Fibroblast of peridontal ligament (primary cell): ENCODE results near the gene MSI2.

Experiments
- DNase-seq: peaks from one replicate; pipeline ENCODE4 v3.0.0-alpha.2; 2010; ENCODE audit errors: extremely low read depth

The MSI2 gene

DNA sequence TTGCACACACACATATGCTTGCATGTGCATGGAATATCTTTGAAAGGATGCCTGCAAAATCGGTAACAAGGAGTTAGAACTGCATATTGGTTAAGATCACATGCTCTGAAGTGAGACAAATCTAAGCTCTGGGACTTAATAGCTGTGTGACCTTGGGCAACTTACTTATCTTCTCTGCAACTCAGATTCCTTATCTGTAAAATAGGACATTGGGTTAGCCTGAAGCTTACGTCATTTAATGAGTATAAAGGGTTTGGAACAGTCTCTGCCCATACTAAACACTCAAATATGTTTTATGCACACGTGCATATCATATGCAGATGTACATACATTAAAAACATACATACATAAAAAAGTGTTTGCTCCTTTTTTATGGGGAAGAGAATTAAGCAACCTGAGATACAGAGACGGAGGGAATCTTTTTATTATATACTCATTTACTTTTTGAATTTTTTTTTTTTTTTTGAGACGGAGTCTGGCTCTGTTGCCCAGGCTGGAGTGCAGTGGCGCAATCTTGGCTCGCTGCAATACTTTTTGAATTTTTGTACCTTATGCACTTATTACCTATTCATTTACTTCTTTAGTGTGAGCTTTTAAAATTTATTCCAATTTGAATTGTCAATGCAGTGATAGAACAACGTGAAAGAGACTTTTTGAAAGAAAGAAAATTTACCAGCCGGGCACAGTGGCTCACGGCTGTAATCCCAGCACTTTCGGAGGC lies 282.6 kb downstream of the MSI2 start:
- no peak for DNase-seq

DNA sequence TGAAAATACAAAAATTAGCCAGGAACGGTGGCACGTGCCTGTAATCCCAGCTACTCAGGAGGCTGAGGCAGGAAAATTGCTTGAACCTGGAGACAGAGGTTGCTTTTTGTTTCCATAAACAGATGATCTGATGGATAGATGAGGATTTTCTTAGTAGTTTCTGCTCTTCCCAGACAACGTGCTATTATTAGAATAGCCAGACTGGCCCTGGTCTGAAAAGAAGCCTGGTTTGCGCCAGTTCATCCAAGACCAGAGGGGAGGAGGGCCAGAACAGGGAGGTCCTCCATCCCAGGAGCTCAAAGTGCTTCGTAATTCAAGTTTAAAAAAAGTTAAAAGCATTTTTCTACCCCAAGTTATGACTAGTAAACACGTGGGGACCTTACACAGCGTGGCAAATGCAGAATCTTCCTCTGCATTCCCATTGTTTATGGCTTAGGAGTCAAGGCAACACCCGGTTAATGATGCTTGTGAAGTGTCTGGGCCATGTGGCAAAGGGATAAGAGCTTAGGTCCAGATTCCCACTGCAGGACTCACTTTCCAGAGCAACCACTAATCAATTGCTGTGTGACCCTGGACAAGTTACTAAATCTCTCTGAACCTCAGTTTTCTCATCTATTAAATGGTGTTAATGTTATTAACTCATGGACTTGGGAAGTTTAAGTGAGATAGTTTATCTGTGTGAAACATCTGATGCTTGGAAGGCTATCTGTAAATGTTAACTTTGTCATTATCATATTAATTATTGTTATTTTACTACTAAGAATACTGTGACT lies 283.4 kb downstream of the MSI2 start:
- DNase-seq: no peak

DNA sequence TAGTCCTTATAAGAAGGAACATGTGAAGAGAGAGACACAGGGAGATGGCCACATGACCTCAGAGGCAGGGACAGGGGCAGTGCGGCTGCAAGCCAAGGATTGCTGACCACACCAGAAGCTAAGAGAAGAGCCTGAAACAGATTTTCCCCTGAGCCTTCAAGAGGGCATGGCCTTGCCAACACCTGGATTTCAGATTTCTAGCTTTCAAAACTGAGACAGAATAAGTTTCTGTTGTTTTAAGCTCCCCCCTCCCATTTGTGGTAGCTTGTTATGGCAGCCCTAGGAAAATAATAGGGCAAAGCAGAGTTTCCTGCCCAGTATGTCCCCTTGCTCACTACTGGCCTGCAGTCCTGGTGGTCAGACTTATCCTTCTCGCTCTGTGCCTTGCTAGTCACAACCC lies 284.3 kb downstream of the MSI2 start:
- no peak for DNase-seq

DNA sequence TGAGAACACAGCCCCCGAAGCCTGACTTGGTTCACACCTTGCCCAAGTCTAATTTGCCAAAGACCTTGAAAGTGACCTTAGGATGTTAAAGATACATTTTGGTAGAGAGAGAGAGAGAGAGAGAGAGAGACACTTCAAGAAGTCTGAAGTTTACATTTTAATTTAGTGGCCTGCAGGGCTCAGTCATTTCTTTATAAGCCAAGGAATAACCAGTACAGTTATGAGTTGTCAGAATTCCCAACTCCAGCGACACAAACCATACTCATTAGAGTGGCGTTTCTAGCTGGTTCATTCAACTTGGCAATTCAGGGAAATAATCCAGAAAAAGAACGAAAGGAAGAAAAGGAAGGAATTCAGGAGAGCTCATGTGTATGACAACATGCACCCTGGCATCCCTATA lies 284.7 kb downstream of the MSI2 start:
- no peak for DNase-seq

DNA sequence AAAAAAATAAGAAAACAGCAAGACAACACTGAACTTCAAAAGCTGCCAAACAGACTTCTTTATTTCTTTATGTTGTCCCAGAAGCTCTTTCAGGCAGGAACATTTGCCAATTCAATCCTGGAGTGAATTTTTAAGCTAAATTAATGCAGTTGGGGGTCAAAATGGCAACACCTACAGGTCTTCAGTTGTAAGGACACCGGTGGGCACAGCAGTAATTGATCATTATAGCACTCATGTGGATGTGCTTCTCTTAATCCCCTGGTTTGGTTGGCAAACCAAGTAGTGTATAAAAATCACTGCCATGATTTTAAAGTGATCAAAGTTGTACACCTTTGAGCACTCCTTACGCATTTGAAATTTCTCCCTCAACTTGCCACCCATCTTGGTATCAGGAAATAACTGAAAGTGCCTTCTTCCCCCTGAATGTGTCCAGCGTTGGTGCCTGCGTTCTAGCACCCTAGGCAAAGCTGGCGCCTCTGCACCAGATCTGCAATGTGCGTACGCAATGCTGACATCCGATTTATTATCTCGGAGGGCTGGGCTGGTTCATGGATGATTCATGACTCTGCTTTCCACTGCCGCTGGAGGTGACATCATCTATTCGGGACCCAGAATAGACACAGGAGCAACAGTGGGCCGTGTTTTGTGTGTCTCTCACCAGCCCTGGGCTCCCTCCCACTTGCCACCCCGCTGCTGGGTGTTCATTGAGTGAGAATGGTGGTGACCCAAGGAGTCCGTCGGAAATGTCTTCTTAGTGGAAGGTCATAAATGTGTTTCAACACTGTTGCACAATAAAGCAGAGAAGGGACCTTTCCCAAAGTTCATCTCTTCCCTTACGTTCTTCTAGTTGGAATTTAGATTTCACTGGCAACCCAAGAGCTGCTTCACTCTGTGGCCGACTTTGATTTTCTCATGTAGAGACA lies 285.4 kb downstream of the MSI2 start:
- DNase-seq: no peak

DNA sequence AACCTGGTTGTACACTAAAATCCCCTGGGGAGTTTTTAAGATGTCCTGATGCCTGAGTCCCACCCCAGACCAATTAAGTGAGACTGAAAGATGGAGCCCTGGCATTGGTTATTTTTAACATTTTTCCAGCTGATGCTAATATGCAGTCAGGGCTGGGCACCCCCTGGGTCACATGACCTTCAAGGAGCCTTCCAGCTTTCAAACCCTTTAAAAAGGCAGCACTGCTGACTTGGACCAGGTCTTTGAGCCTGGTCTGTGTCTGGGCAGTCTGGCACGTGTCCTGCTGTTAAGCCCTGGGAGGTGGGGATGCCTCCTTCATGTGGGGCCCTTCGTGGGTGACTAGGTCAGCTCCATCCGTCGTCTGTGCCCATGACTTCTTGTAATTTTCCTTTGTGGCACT lies 286.2 kb downstream of the MSI2 start:
- DNase-seq: no peak

DNA sequence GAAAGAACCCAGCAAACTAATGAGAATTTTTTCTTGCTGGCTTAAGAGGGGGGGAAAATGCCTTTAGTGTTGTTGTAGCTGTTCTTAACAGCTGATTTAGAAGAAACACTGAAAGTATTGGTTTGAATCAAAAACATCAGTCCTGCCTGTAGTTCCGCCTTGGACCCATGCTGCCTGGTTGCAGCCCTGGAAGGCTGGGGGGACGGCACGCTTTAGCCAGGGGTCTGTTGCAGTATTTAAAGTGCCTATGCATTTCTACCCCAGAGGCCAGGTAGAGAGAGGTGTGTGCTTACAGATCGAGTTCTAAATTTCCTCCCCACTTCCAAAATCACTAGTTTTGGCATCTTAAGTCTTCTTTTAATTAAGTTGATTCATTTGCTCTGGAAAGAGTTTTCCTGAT lies 286.9 kb downstream of the MSI2 start:
- no peak for DNase-seq

DNA sequence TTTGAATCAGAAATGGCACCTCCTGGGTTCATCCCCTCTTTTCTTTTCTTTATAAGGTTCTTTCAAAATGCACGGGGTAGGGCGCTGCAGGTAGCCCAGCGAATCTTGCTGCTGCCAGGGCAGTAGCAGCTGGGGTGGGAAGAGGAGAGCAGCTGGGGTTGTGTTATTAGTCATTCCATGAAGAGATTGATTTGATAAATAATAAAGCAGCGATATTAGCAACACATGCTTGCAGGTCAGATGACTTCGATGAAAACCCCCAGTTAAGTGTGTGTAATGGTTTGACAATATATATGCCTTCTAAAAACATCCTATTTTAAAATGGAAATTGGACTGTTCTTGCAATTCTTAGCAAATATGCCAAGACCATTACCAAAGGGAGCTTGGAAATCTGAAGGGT lies 288.1 kb downstream of the MSI2 start:
- DNase-seq: no peak

DNA sequence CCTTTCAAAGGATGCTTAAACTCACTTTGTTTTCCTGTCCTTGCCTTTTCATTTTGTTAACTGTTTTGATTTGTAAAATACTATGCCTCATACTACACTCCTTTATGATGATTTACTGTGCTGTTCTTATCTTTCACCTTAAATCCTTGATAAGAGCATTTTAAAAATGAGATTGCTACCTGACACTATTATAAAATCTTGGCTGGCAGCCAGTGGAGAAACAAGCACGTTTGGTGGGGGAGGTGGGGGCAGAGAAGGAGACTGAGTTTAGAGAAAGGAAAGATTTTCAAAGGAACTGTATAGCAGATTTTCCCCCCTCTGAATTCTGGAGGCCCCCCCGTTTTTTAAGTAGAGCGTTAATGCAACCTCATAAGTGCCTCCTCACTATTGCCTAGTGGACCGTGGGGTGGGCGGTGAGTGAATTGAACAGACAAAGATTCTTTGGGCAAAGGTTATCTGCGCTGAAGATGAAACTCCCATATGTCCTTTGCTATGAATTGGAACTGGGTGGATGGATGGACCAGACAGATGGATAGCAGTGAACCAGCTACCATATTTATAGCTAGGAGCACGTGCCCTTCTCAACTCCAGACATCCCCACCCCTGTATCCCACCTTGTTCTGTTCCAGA lies 288.6 kb downstream of the MSI2 start:
- no peak for DNase-seq

DNA sequence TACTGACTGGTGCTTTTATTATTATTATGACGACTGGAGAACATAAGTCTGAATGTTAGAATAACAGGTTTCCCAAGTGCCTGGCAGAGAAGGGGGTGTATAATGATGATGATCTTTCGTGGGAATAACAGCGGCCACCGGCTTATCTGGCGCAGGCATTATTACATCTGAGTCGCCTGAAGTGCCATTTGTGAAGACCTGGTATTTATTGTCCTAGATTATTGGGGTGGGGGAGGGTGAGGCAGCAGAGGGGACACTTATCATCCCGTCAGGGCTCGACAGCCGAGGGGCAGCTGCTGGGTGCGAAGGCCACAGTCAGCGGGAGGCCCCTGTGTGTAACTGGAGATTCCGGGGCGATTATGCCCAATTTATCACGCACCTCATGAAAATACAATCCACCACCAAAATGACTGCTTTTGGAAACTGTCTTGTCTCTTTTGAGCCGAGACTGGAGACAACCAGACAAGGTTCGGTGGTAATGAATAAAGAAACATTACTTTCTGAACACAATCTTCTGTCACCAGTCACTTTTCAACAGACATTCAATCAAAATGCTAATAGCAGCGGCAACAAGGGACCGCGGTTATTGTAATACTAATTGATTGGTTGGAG lies 289.5 kb downstream of the MSI2 start:
- DNase-seq: no peak

DNA sequence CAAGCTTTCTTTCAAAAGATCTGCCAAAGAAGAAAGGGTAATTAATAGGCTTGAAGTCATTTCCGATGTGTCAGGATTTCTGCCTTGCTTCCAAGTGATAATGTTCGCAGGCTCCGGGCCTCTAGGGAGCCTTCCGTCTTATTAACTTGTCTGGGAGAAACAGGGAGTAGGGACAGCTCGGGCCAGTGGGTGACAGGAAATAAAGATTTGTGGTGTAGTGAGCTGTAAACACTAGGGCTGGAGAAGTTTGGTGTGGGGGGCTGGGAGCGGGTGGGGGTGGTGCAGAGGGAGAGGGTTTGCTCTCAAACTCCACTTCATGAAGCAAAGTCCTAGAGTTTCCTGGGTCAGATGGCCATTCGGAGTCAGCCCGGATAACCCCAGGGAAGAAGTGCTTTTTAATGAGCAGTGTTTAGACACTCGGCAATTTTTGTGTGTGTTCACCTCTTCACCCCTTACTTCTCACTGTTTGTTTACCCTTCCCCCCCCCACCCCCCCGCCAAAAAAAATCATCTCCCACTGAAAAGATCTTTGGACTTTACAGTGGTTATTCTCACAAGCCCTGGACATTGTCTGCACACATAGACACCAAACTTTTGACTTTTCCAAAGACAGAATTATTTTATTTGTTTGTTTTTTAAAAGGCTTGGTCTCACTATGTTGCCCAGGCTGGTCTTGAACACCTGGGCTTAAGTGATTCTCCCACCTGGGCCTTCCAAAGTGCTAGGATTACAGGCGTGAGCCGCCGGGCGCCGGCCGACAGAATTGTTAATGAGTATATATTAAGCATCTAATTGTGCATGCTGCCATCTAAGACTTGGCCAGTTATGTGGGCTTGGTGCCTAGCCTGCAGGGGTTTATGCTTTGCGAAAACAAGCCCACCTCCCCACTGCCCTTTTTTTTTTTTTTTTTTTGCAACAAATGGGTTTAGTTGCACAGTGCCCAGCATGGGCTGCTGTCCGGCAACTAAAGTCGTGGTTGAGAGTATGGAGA lies 292.4 kb downstream of the MSI2 start:
- no peak for DNase-seq

DNA sequence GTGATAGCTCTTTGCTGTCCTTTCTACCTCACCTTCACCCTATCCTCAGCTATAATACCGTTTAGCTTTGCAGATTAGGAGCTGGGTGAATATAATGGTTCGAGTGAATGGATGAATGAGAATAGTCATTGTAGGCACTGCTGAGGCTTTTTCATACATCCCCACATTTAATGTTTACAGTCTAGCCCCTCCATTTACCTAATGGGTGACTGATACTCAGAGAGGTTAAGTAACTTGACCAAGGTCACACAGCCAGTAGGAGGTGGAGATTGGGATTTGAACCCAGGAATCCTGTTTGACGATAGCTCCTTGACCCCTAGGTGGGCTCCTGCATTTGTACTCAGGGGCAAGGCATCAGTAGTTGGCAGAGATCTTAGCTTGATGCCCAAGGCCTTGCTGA lies 293.1 kb downstream of the MSI2 start:
- no peak for DNase-seq

DNA sequence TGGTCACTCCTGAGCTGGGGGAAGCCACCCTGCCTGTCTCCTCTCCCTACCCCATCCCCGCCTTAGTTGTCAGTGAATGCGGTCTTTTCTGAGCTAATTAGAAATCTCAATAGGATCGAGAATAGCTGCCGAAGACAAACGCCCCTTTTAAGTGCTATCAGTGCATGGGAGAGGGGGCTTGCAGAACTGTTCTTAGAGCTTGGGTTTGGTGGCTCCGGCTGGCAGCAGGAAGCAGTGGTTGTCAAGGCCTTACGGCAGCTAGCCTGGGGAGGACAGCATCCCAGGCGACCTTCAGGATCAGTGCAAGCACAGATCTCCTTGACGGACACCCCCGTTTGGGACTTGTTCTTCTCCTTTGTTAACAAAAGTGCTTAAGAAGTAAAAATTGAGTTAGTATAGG lies 293.7 kb downstream of the MSI2 start:
- no peak for DNase-seq

DNA sequence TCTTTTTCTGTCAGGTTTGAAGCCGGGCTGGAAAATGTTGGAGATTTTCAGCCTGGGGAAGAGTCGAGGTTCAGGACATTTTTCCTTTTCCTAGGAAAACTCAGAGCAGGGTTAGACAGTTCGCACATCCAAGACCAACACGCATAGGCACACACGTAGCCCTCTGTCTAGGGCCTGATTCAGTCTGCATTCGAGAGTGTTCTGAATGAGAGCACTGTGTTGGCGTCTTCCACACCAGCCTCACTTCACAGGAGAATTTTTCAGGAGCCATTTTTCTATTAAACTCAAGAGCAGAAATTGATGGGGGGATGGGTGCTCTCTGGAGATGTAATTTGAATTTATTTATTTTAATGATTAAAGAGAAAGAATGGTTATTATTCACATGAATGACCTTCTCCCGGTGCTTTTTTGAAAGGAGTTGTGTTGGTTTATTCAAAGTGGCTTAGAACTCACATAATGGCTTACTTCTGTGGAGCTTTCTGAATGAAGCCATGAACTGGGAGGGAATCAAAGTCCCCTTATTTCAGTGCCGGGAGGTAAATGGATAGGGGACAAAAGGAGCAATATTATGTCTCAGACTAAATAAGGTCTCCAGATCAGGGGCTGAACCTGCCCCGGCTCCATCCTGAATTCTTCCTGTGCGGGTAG lies 294.5 kb downstream of the MSI2 start:
- DNase-seq: no peak

DNA sequence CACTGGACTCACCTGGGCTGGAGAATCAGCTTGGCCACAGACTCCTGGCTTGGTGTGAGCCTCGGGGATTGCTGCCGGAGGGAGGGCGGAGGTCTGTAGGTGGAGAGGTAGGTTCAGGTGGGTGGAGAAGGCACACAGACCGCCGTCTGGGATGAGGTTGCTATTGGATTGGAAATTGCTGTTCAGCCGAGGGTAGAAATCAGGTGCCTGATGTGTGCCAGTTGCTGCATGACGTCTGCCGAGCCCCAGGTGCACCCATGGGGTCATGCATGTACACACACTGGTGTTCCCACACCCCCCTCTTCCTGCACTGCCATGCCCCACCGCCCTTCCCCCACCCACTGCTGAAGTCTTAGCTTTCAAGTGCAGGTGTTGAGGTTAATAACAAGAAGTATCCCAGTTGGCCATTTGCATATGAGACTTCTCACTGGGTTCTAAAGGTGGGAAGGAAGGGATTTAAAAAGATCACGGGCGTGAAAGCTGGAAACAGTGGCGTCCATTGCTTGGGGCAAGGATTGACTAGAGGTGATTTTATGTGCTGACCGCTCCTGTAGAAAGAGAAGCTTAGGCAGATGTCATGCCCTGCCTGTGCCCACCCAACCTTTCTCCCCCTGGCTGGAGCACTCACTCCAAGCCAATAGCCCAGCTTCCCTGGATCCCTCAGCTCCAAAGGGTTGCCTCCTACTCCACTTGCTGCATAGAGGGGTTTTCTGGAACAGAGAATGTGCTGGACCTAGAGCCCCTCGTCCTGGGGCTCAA lies 295.2 kb downstream of the MSI2 start:
- no peak for DNase-seq

DNA sequence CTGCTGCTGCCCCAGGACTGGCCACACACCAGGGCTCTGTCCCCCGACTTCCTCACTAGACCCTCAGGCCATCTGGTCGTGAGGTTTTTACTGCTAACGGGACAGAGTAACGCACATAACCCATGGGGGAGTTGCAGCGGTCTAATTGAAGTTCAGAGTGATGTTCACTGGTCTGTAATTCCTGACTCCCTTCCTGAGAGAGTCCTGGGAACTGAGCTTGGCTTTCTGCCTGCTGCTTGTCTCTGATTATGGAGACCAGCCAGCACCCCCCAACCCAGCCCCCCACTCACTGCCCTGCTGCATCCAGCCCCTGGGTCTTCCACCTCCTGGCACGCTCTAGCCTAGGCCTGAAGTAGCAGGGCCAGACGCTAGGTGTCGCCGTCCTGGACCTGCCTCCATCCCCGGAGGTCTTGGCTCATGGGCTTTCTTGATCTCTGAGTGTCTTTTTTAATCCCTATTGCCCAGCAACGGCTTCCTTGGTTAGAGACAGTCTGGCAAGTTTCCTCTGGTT lies 295.8 kb downstream of the MSI2 start:
- DNase-seq: no peak

DNA sequence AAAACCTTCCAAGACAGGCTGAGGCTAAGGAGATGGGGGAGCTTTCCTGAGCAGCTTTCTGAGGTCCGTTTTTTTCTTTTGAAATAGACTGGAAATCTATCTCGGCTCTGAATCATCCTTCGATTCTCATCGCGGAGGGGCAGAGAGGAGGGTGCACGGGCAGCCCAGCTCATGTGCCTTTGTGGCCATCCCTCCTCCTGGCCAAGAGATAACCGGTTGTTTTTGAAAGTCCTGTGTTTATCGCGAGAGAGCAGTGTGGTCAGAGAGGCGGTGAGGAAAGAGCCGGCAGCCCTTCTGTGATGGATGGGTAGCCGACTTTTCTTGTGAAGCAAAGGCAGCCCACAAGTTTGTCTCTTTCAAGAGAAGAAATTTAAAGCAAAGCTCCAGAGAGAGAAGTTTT lies 297.2 kb downstream of the MSI2 start:
- peak; percentile 63 for DNase-seq

DNA sequence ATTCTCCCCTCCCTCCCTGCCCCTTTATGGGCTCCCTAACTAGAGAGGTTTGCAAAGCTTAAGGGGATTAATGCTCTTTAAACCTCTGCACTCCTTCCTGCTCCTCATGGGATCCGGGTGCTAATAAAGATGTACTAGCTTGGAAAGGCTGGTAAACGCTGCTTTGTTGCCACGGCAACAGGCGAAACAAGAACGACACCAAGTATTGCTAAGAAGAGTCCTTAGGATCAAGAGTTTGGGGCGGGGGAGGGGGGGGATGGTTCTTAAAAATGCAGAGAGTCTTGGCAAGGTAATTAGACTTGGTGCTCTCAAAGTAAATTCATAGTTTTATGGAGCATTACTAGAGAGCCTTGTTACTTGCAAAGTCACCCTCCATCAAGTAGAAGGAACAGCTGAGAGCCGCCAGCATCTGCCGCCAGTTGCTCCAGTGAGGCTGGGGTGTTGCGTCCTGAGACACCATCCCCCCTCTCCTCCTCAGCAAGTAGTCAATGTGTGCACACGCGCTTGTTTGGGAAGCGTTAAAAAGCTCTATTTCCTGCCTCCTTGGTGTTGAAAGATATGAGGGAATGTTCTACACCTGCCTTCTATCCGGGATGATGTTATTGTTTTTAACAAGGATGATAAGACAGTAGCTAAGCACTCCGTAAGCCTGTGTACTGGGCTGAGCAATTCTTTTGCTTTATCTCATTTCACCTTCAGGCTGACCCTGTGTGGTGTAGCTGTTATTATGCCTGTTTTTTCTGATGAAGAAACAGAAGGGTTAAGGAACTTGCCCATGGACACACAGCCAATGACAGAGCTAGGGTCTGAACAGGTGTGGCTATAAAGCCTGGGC lies 297.9 kb downstream of the MSI2 start:
- peak; percentile 40 for DNase-seq
